Thyroid gland (tissue), 4 donors: ENCODE data around the gene CDY2A.
"Not testable (repeated sequence)": the region's sequence is repeated elsewhere in the genome, so short reads cannot be mapped to it uniquely, and the experiment has no call there.

Experiments used
- CTCF ChIP-seq, 6 experiments: fragments of 200-600 bp in 3 of 6; fragments of 450-650 bp in 3 of 6; sonication (generic) in 3 of 6; IDR thresholded peaks; one replicate each; pipeline ENCODE4 v1.5.1; 2016 to 2019; ENCODE audit warnings: antibody characterized with exemption in 6 of 6, mild to moderate bottlenecking in 2 of 6, inconsistent platforms in 1 of 6, moderate library complexity in 1 of 6
- POLR2A ChIP-seq, 2 donors: fragments of 450-650 bp; IDR thresholded peaks; one replicate each; pipeline ENCODE4 v1.6.1; 2017; ENCODE audit warnings: antibody characterized with exemption in 2 of 2, mild to moderate bottlenecking in 2 of 2, moderate library complexity in 1 of 2

- not testable (repeated sequence) for TF ChIP-seq CTCF, POLR2A (IDR thresholded peaks at IDR 0.05)
Measured at GRCh38 chrY:18034864-18035263, 9.3 kb downstream of the CDY2A start.
